GM21528 (cell line): ENCODE measurements around the gene LRRC3B.

Experiments
- ATAC-seq: cut with Tn5 transposase; IDR thresholded peaks from one replicate; pipeline ENCODE4 v1.9.1; 2021; ENCODE audit warnings: mild to moderate bottlenecking, moderate library complexity; ENCODE audit not compliant: unreplicated experiment, low FRiP score

LRRC3B gene

DNA sequence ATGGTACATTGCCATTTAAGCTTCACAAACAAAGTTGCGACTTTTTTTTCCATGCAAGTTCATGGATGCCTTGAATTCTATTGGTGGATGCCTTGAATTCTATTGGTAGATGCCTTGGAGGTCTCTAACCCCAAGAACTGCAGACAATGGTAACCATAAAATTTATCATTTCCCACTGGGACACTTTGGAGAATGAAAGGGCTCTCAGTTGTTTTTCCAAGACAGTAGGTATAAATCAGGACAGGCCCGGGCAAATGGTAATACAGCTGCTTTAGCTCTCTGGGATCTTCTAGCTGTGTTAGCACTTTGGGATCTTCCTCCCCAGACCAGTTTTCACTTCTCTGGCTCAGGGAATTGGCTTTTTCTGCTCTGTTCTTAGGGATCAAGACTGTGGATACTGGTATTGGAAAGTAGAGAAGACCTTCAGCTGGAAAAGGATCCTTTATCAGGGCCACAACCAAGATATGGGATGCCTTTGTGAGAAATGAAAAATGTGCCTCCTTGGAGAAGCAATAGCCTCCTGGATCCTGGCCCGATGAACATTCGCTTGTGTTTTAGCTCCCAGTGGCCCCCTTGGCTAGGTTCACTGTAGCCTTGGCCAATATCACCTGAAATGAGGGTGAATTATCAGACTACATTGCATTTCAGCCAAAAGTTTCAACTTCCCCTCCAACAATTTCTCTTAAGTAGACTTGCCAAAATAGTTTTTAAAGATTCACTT, 8.3 kb downstream of the LRRC3B start:
- ATAC-seq: no peak

DNA sequence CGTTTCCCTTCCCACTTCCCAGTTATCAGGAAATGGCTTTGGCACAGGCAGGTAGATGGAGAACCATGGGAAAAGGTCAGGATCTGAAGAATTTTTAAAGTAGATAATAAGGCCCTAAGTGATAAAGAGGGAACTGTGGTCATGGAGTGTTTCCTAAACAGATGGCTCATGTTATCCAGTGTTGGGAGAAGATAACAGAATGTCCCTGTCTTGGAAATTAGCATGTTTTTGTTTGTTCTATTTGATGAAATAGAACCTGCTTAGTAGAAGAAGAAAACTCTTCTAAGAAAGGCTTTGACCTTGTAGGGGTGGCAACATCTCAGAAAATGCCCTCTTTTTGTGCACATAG, 8.8 kb downstream of the LRRC3B start:
- no peak for ATAC-seq

DNA sequence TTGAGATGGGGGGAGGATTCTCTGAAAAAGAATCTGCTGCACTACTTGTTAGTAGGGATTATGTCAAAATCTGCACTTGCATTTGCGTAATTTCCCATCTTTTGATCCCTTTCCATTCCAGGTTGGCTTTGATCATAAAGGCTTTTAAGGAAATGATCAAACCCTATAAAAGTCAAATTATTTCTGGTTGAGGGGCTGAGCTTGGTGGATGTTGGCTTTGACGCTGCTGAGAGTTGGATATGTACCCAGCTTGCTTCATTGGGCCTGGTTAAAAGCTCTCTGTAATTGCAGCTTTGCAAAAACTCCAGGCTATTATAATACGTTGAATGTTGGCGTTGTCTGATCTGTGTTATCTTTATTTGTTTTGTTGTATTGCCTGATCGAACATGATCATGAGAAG, 12.0 kb downstream of the LRRC3B start:
- no peak for ATAC-seq

DNA sequence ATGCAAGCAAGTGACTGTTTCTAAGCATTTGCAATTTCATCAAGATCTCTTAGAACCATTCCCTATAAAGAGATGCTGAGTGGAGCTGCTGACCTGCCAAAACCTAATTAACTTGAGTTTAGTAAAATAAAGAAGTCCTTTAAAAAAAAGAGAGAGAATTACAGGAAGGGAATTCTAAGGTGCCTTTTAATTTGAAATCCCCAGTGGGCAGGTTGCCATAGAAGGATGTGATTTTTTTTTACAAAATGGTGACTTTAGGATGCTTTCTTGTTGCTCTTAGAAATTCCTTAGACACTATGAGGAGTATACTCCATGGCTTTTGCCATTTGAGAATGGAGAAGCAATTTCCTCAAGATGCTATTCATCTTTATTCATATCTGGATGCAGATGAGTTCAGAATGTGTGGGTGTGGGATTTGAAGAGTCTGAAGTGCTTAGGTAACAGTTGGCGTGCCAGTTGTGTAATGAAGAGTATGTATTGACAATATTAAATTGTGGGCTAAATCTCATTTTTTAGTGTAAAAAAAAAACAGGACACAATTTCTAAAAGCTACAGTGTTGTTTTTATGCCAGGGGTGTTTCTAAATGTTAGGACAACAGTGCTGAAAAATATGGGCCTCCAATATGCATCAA, 13.6 kb downstream of the LRRC3B start:
- no peak for ATAC-seq

DNA sequence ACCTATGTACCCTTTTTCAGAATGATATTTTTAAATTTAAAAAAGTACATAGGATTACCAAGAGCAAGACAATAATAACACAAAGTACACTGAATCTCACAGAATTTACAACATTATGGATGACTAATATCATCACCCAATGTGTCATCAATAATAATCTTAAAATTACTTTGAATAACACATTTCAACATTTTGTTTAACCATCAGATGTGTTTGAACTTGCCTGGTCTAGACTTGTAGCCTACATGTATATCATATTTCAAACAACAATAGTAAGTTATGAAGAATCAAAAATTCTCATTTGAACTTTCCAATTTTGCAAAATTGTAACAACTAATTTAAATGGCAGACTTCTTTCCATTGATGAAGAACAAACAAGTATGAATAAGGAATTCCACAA, 15.1 kb downstream of the LRRC3B start:
- no peak for ATAC-seq

DNA sequence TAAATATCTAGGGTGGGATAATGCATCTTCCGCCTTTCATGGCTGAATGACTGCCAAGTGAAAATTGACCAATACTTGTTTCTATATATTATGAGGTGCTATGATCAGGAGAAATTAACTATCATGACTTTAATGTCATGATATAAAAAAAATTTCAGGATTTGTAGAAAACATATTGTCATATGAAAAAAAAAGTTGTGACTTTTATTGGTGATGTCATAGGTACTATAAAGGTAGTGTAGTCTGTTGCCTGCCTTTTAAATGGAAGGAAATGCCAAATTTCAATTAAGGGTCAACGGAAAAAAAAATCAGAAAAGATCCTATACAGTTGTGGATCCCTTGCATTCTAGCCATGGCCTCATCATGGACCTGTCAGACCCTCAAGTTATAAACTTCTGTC, 15.5 kb downstream of the LRRC3B start:
- no peak for ATAC-seq

DNA sequence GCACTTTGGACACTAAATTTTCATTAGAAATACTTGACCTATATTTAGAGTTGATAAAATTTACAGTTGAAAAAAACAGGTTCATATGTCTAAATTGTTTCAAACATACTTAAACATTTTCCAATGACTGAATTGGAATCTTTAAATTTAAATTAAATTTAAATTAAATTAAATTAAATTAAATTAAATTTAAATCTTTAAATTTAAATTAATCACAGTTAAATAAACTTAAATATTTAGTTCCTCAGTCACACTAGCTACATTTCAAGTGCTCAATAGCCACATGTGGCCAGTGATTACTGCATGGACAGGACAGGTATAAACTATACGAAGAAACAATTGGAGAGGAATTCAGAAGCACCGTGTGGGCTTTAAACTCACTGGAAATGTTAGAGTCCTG, 16.8 kb downstream of the LRRC3B start:
- ATAC-seq: no peak

DNA sequence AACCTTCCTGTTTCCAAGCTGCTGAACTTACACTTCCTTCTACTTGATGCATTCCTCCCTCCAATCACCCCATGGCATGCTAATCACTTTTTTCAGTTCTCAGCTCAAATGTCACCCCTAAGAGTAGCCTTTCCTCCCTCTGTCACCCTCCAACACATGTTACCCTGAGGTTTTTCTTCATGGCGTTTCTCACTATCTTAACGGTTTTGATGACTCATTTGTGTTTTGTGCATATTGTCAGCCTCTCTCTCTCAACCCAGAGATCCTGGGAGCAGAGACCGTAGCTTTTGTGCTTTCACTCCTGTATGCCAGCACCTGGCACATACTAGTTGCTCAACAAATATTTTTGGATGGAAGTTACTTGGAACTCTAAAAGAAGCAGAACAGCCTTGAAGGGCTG, 24.5 kb downstream of the LRRC3B start:
- no peak for ATAC-seq

DNA sequence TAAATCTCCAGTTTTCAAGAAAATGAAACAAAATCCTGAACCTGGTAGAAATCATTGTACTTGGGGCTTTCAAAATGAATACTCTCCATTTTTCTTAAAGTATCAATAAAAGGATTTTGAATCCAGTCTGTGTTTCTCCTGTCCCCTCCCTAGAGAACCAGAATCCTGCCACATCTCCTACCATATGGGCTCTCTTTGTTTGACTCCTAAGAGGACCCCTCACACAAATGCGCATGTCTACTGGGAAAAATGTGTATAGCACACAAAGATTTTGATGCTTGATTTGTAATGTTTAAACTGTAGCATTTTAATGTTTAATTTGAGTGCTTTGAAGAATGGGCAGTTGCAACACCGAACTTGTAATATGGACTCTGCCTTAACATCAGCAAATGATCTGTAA, 25.9 kb downstream of the LRRC3B start:
- ATAC-seq: no peak

DNA sequence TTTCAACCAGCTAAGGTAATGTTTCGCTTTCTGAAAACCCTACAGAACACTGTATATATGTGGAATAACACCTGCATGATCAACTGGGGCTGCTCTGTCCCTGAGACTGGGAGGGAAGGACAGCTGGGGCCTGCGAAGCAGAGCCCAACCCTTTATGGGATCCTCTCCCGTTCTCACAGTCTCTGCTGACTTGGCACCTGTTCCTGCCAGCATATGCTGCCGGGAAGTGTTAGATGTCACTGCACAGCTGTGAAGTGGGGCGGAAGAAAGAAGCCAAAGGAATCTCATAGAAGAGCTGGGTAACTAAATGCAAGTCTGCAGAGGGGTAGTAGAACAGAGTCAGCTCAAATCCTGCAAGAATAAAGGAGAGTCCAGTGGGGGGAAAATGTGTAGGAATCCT, 29.6 kb downstream of the LRRC3B start:
- ATAC-seq: no peak

DNA sequence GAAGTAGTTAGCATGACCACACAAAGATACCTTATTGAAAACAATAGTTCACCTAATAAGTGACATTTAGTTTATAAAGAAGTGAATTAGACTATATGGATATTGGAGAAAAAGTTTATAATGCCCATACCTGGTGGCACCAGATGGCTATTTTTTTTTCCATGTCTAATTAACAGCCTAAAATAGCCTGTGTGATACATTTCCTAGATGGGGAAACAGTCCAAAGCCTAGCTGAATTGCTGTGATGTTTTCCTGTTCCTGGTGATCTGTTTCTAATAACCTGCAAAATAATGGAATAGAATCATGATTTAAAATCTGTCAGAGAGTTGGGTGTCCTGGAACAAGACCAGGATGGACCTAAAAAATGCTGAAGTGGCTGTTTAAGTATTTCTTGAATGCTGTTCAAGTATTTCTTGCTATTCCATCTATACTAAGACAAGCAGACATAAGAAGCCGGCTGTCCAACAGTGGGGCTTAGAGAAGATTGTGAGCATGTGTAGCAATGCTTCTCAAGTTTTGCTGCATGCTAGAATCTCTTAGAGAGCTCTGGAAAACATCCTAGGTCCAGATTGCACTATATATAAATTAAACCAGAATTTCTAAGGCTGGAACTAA, 31.3 kb downstream of the LRRC3B start:
- no peak for ATAC-seq

DNA sequence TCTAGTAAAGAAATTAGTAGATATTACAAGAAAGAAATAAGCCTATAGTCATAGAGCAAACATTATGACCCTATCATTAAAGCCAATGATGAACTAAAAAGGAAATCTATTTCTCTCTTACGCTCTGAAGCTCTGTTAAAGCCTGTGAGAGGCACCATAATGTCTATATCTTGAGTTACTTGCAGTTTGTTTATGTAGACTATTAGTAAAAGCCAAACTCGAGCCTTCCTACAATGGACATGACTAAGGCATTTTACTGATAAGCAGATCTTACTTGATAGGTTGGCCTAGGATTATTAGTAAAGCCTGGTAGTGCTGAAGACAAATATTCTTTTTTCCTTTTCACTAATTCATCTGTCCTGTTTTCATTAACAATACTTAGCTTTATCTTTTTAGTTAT, 32.7 kb downstream of the LRRC3B start:
- ATAC-seq: no peak

DNA sequence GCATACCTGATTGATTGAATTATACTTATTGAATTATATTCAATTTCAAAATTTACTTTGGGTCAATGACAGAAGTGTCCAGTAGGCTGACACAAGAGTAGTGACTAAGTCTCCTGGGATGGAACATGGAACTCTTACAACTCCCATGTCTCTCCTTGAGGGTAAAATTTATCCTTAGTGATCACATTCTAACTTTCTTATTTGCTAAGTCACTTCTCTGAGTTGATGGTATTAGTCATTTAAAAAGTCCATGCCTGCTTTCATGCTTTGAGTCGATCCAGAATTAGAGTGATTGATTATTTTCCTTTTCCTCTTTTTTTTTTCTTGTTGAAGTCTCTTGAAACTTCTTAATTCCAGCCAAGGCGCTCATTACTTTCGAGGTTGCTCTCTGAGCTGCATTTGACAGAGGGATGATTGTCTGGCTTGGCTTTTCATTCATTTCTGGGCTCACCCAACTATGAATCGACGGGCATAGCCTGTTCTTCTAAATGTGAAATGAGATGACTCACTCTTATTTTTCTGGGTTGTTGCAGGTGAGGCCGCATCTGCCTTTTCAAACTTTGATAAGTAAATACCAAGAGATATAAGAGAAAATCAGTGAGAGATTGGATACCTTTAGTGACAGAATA, 34.9 kb downstream of the LRRC3B start:
- ATAC-seq: no peak

DNA sequence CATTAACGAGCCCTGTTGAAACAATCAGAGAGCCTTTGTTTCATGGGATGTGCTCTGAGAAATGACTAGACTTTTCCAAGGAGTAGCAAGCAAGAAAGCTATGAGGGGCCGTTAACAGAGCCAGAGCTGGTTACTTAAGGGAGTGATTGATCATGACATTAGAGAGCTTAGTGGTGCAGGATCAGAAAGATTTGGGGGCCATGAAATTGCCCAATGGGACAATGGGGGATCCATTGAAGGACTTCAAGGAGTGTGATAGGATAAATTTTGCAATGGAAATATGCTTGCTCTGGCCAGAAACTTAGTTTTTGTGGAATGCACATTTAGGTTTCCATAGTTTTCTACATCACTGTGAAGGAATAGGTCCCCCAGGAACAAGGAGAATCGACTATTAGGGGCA, 45.6 kb downstream of the LRRC3B start:
- no peak for ATAC-seq

DNA sequence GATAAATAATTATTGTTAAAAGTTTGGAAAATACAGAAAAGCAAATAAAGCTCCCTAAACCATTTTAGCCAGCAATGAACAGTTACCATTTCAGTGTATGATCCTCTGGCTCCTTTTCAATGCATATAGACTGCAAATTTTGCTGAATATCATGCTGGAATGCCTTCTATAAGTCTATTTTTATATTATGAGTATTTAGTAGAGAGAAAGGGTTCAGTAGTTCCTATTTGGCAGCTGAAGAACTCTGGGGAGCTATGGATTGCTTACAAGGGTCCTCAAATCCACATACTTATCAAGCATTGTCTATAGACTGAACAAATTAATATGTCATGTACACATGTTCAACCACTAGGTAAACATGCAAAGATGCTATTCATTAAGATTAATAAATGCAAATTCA, 46.1 kb downstream of the LRRC3B start:
- ATAC-seq: no peak

DNA sequence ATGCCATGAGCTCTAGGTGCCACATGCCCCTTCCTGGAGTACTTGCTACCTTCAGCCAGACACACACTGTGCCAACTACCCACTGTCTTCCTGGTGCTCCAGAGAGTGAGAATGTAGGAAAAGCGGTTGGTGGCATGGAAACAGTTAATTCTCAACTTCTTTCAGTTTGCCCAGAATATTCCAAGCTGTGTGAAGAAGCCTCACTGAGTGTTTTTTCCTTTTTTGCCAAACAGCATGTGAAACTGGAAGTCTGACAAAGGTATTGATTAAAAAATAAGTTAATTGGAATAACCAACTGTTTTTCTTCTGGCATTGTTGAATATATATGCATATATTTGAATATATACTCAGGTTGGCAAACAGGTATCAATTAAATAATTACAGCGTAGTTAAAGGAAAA, 52.8 kb downstream of the LRRC3B start:
- no peak for ATAC-seq

DNA sequence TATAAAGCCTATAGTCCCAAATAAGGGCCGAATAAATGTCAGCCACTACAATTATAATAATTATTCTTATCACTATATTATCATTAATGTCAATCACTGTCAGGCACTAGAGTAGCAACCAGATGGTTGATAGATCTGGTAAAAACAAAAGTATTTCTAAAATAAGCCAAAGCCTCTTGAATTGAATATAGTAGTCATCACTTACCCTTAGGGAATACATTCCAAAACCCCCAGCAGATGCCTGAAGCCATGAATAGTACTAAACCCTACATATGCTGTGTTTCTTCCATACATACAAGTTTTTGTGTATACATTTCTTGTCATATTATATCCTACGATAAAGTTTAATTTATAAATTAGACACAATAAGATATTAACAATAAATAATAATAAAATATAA, 59.1 kb downstream of the LRRC3B start:
- no peak for ATAC-seq

DNA sequence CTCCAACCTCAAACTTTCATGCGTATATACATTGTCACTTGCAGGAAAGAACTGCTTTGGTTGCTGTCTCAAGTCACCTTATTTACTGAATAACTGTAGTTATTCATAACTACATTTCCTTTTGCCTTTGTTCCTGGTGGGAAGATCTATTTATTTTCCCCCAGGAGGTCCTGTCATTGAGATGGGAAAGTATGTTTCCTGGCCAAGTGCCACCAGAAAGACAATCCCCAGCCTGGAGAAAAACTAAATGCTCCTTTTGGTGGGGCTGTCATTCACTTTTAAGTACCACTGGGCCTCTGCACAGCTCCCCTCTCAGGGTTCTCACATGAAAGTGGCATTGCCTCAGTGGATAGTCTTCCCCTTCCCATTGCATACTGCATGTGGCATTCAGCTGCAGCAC, 59.8 kb downstream of the LRRC3B start:
- no peak for ATAC-seq

DNA sequence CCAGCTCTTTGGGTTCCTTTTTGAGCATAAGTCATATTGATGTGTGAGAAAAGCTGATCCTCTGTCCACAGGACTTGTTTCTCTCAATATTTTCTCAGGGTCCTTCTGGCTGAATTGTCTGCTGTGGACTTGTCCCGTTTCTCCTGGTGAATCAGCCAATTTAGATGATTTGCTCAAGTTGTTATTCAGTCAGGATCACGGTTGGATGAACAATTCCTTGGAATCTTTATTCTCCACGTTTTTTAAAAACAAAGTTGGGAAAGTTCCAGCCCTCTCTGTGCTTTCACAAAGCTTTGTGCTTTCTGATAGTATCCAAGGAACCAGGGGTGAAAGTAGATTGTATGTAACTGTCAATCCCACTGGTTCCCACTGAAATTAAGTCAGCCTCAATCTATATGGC, 61.3 kb downstream of the LRRC3B start:
- no peak for ATAC-seq

DNA sequence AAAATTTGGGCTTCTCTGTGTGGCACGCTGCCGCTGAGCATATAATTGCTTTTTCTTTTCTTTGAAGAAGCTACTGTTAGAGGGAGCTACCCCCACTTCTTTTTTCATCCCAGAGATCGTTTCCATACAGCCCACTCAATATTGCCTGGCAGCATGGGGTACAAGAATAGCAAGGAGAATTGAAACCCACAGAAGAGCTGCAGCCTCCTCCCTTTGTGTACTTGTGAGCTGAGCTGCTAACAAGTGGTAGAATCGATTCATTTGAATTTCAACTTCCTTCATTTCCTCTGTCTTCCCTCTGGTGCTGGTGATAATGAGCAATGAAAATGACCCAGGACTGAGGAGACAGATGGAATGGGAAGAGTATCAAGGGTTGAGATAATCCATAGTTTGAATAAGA, 64.9 kb downstream of the LRRC3B start:
- no peak for ATAC-seq

DNA sequence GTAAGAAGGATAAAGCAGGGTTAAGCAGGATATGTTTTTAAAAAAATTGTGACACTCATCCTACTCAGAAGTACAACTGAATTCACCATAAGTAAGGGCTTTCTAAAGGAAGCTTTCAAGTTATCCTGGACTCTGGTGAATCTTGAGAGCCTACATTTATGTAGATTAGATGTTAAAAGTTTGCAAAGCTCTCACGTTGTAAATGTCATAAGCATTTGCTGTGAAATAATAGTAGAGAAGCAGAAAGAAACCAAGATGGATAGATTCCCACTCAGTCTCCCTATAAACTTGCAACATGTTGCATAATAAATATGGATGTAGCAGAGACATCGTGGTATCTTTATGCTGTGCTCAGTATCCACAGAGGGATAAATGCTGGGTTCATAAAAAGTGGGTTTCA, 77.0 kb downstream of the LRRC3B start:
- no peak for ATAC-seq

DNA sequence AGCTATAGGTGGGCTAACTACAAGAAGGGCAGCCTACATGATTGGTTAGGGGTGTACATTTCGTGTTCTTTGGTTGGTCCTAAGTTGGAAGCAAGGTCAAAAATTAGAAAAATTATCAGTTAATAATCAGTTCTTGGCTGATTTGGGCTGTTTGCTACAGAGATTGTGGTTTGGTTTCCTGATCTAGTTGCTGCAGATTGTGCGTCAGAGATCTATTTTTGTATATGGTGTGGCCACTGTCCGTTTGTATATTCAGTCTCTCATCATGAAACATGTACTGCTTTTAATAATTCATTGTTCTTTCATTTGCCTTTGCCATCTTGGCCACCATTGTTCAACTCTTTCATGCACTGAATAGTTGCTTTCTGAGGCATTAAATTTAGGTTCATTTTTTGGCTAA, 80.9 kb downstream of the LRRC3B start:
- no peak for ATAC-seq
